Stimulated activated memory B cell treated with anti-CD40 and anti-IgM and Interleukin-4, amounts not matched to agents 10 μg/mL and 1 μg/mL and 100 μg/mL, for 72 hours (primary cell): ENCODE results near the gene NCKAP5.
"Not testable (repeated sequence)": the region's sequence is repeated elsewhere in the genome, so short reads cannot be mapped to it uniquely, and the experiment has no call there.

ENCODE experiments used
- ATAC-seq: fragments of 150-1000 bp; cut with Tn5 transposase; 2 replicates; pipeline ENCODE4 v1.10.0; 2021
- H3K27ac Mint-ChIP-seq: one replicate; pipeline ENCODE4 v1.8.0; 2022; ENCODE audit warnings: mild to moderate bottlenecking, mixed read lengths
- H3K27me3 Mint-ChIP-seq: one replicate; pipeline ENCODE4 v1.8.0; 2022; ENCODE audit warnings: mixed read lengths
- H3K36me3 Mint-ChIP-seq: one replicate; pipeline ENCODE4 v1.8.0; 2022; ENCODE audit warnings: mixed read lengths
- H3K4me1 Mint-ChIP-seq: one replicate; pipeline ENCODE4 v1.8.0; 2022; ENCODE audit warnings: mixed read lengths
- H3K4me3 Mint-ChIP-seq: one replicate; pipeline ENCODE4 v1.8.0; 2022; ENCODE audit warnings: mild to moderate bottlenecking, moderate library complexity, mixed read lengths
- H3K9me3 Mint-ChIP-seq: one replicate; pipeline ENCODE4 v1.8.0; 2022; ENCODE audit warnings: mixed read lengths

The NCKAP5 gene

GRCh38 chr2:132725148-132725547 is 843.1 kb downstream of the NCKAP5 start:
- Mint-ChIP-seq H3K27me3 (no peaks in the 10 kb centered on the region), H3K4me3 (no peak overlapping the region), H3K9me3 (peaks cover 3% of the 10 kb centered on the region), H3K36me3 (no peaks in the 10 kb centered on the region), H3K27ac (no peak overlapping the region), H3K4me1 (no peaks in the 10 kb centered on the region)
- ATAC-seq, result no peak

- no peaks in the 10 kb centered on the region for H3K27me3 Mint-ChIP-seq
- H3K4me3 Mint-ChIP-seq, result no peak overlapping the region
These were observed 846.3 kb downstream of the NCKAP5 start for GRCh38 chr2:132721938-132722337.

GRCh38 chr2:132720393-132720792 is 847.9 kb downstream of the NCKAP5 start:
- no peak overlapping the region for H3K4me3 Mint-ChIP-seq
- peaks cover 3% of the 10 kb centered on the region for H3K9me3 Mint-ChIP-seq
- no peak overlapping the region for H3K27ac Mint-ChIP-seq
- H3K36me3 Mint-ChIP-seq, result no peaks in the 10 kb centered on the region
- peaks cover 5% of the 10 kb centered on the region for H3K4me1 Mint-ChIP-seq
- ATAC-seq, result no peak
- H3K27me3 Mint-ChIP-seq, result no peaks in the 10 kb centered on the region

More at GRCh38 chr2:132721938-132722337, 846.3 kb downstream of the NCKAP5 start:
- Mint-ChIP-seq H3K9me3 (peaks cover 3% of the 10 kb centered on the region), H3K4me1 (no peaks in the 10 kb centered on the region), H3K36me3 (no peaks in the 10 kb centered on the region), H3K27ac (no peak overlapping the region)
- ATAC-seq, result no peak

GRCh38 chr2:132719480-132719879 is 848.8 kb downstream of the NCKAP5 start:
- Mint-ChIP-seq H3K27me3 (no peaks in the 10 kb centered on the region), H3K27ac (no peak overlapping the region), H3K4me3 (no peak overlapping the region), H3K4me1 (peaks cover 10% of the 10 kb centered on the region), H3K36me3 (no peaks in the 10 kb centered on the region), H3K9me3 (peaks cover 3% of the 10 kb centered on the region)
- no peak for ATAC-seq

GRCh38 chr2:132716954-132717353 is 851.3 kb downstream of the NCKAP5 start:
- no peaks in the 10 kb centered on the region for H3K36me3 Mint-ChIP-seq
- H3K27ac Mint-ChIP-seq, result no peak overlapping the region
- no peak for ATAC-seq
- H3K4me3 Mint-ChIP-seq, result no peak overlapping the region
- no peaks in the 10 kb centered on the region for H3K9me3 Mint-ChIP-seq
- peaks cover 10% of the 10 kb centered on the region for H3K4me1 Mint-ChIP-seq
- H3K27me3 Mint-ChIP-seq, result no peaks in the 10 kb centered on the region

- Mint-ChIP-seq H3K4me1 (peaks cover 10% of the 10 kb centered on the region), H3K9me3 (no peaks in the 10 kb centered on the region), H3K36me3 (no peaks in the 10 kb centered on the region), H3K27ac (no peak overlapping the region), H3K4me3 (no peak overlapping the region), H3K27me3 (no peaks in the 10 kb centered on the region)
- ATAC-seq, result peak; percentile 65
These were observed 852.6 kb downstream of the NCKAP5 start for GRCh38 chr2:132715386-132716351.

- ATAC-seq, result no peak
- Mint-ChIP-seq H3K36me3 (no peaks in the 10 kb centered on the region), H3K9me3 (no peaks in the 10 kb centered on the region), H3K27me3 (no peaks in the 10 kb centered on the region), H3K4me1 (no peaks in the 10 kb centered on the region), H3K4me3 (no peak overlapping the region), H3K27ac (no peak overlapping the region)
These were observed 864.9 kb downstream of the NCKAP5 start for GRCh38 chr2:132703396-132703795.

GRCh38 chr2:132701810-132702209 is 866.5 kb downstream of the NCKAP5 start:
- no peaks in the 10 kb centered on the region for H3K27me3 Mint-ChIP-seq
- ATAC-seq, result no peak
- H3K9me3 Mint-ChIP-seq, result no peaks in the 10 kb centered on the region
- H3K27ac Mint-ChIP-seq, result no peak overlapping the region
- H3K4me1 Mint-ChIP-seq, result no peaks in the 10 kb centered on the region
- no peak overlapping the region for H3K4me3 Mint-ChIP-seq
- no peaks in the 10 kb centered on the region for H3K36me3 Mint-ChIP-seq

- H3K36me3 Mint-ChIP-seq, ATAC-seq, H3K4me3 Mint-ChIP-seq, H3K27ac Mint-ChIP-seq, H3K9me3 Mint-ChIP-seq, H3K27me3 Mint-ChIP-seq, H3K4me1 Mint-ChIP-seq: not testable (repeated sequence)
These were observed 868.5 kb downstream of the NCKAP5 start for GRCh38 chr2:132699802-132700201.

- not testable (repeated sequence) for ATAC-seq, H3K36me3 Mint-ChIP-seq, H3K4me3 Mint-ChIP-seq, H3K9me3 Mint-ChIP-seq, H3K4me1 Mint-ChIP-seq, H3K27ac Mint-ChIP-seq, H3K27me3 Mint-ChIP-seq
These were observed 869.9 kb downstream of the NCKAP5 start for GRCh38 chr2:132698347-132698746.

- no peaks in the 10 kb centered on the region for H3K4me1 Mint-ChIP-seq
- no peaks in the 10 kb centered on the region for H3K9me3 Mint-ChIP-seq
- no peaks in the 10 kb centered on the region for H3K27me3 Mint-ChIP-seq
- H3K27ac Mint-ChIP-seq, result no peak overlapping the region
- no peaks in the 10 kb centered on the region for H3K36me3 Mint-ChIP-seq
- no peak for ATAC-seq
- no peak overlapping the region for H3K4me3 Mint-ChIP-seq
These were observed 870.6 kb downstream of the NCKAP5 start for GRCh38 chr2:132697556-132698205.

GRCh38 chr2:132692816-132693215 is 875.4 kb downstream of the NCKAP5 start:
- Mint-ChIP-seq H3K27ac (no peak overlapping the region), H3K27me3 (no peaks in the 10 kb centered on the region), H3K4me1 (no peaks in the 10 kb centered on the region), H3K9me3 (peaks cover 3% of the 10 kb centered on the region), H3K36me3 (no peaks in the 10 kb centered on the region), H3K4me3 (no peak overlapping the region)
- ATAC-seq, result no peak

GRCh38 chr2:132691556-132691955 is 876.7 kb downstream of the NCKAP5 start:
- H3K9me3 Mint-ChIP-seq, result peaks cover 3% of the 10 kb centered on the region
- no peaks in the 10 kb centered on the region for H3K36me3 Mint-ChIP-seq
- ATAC-seq, result no peak
- H3K27me3 Mint-ChIP-seq, result no peaks in the 10 kb centered on the region
- no peak overlapping the region for H3K27ac Mint-ChIP-seq
- H3K4me1 Mint-ChIP-seq, result no peaks in the 10 kb centered on the region
- no peak overlapping the region for H3K4me3 Mint-ChIP-seq

- Mint-ChIP-seq H3K4me1 (no peaks in the 10 kb centered on the region), H3K36me3 (no peaks in the 10 kb centered on the region), H3K9me3 (peaks cover 3% of the 10 kb centered on the region), H3K27ac (no peak overlapping the region), H3K27me3 (no peaks in the 10 kb centered on the region), H3K4me3 (no peak overlapping the region)
- no peak for ATAC-seq
These were observed 877.5 kb downstream of the NCKAP5 start for GRCh38 chr2:132690664-132691303.

- H3K4me3 Mint-ChIP-seq, result no peak overlapping the region
- no peaks in the 10 kb centered on the region for H3K9me3 Mint-ChIP-seq
- no peaks in the 10 kb centered on the region for H3K36me3 Mint-ChIP-seq
- H3K4me1 Mint-ChIP-seq, result no peaks in the 10 kb centered on the region
- no peaks in the 10 kb centered on the region for H3K27me3 Mint-ChIP-seq
- no peak for ATAC-seq
- H3K27ac Mint-ChIP-seq, result no peak overlapping the region
These were observed 886.5 kb downstream of the NCKAP5 start for GRCh38 chr2:132681766-132682165.
